DMS114 treated with DMSO at 0.1 percent for 48 hours (cell line): ENCODE results near the gene TRAPPC2.
"Not testable (repeated sequence)": the region's sequence is repeated elsewhere in the genome, so short reads cannot be mapped to it uniquely, and the experiment has no call there.

Source experiments
- DNase-seq: peaks from one replicate; lab custom pipeline; 2025; ENCODE audit not compliant: unreplicated experiment; lab: John Stamatoyannopoulos, UW

Gene TRAPPC2

GRCh38 chrX:13699183-13699826 lies 35.1 kb downstream of the TRAPPC2 start:
- no peak for DNase-seq

- DNase-seq, result no peak
Observed at GRCh38 chrX:13698432-13698831, 36.0 kb downstream of the TRAPPC2 start.

GRCh38 chrX:13697976-13698375 lies 36.4 kb downstream of the TRAPPC2 start:
- DNase-seq, result no peak

- DNase-seq, result no peak
Observed at GRCh38 chrX:13697455-13697854, 37.0 kb downstream of the TRAPPC2 start.

DNA sequence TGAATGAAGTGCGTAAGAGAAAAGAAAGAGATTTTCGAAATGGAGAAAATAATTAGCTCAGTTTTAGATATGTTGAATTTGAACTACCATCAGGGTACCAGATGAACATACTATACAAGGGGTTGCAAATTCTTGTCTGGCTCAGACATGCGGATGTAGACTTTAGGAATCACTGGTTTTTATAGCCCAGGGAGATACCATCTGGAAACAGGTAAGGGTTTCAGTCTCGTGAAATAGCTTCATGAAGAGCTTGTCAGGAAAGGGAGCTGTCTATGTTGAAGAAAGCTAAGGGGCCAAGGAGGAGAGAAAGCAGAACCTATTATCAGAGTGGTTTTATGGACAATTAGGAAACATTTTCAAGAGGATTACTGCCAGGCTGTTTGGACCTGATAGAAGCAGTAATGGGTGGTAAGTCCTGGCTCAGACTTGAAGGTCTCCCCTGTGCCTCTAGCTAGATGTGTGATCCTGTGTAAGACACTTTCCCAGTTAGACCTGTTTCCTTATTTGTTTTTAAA lies 38.8 kb downstream of the TRAPPC2 start:
- DNase-seq, result no peak

- no peak for DNase-seq
Observed at GRCh38 chrX:13694983-13695382, 39.4 kb downstream of the TRAPPC2 start.

- DNase-seq, result no peak
Observed at GRCh38 chrX:13694359-13694758, 40.1 kb downstream of the TRAPPC2 start.

DNA sequence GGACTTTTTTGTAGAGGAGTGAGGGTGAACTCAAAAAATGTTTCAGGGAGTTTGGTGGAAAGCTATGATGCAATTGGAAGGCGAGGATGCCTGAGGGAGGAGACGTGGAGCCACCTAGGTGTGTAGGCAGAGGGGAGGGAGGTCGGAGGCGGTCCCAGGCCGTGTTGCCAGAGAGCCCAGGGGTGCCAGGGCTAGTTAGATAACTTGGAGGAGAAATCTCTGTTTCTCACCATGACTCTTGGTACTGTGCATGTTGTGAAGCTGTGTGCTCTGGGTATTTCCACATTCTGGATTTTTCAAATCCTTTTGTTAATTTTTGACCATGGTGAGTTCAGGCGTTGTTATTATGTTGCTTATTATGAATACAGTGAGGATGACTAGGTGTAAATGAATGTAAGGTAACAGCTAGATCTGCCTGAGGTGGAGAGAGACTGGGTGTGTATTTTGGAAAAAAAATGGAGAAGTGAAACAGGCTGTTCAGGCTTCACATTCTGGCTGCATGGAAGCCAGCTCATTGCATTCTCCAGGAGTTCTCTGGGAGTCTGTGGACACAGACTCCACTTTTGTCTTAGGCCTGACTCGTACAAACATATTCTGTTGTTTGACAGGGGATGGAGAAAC lies 41.0 kb downstream of the TRAPPC2 start:
- DNase-seq, result no peak

- no peak for DNase-seq
Observed at GRCh38 chrX:13692771-13693231, 41.6 kb downstream of the TRAPPC2 start.

DNA sequence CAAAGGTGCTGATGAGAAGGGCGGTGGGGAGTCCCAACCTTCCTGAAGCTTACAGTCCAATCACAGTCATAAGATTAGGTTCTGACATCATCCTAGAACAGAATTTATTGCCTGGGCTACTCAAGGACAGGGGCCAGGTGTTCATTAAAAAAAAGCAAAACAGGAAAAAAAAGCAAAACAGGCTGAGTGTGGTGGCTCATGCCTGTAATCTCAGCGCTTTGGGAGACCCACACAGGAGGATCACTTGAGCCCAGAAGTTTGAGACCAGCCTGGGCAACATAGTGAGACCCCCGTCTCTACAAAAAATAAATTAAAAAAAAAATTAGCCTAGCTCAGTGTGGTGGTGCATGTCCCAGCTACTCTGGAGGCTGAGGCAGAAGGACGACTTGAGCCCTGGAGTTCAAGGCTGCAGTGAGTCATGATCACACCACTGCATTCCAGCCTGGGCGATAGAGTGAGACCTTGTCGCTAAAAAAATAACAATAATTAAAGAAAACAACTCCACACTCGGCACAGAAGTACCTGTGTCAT lies 42.5 kb downstream of the TRAPPC2 start:
- DNase-seq, result no peak

DNA sequence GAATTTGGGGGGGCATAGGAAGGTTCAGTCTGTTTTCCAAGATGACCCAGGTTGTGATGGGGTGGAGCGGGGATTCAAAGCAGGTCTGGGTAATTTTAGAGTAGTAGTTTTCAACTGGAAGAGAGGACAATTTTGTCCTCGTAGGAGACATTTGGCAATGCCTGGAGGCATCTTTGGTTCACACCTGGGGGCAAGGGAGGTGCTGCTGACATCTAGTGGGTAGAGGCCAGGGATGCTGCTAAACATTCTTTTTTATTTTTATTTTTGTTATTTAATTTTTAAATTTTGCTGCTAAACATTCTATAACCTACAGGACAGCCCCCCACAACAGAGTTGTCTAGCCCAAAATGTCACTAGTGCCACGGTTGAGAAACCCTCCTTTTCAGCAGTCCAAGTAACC lies 43.6 kb downstream of the TRAPPC2 start:
- no peak for DNase-seq

DNA sequence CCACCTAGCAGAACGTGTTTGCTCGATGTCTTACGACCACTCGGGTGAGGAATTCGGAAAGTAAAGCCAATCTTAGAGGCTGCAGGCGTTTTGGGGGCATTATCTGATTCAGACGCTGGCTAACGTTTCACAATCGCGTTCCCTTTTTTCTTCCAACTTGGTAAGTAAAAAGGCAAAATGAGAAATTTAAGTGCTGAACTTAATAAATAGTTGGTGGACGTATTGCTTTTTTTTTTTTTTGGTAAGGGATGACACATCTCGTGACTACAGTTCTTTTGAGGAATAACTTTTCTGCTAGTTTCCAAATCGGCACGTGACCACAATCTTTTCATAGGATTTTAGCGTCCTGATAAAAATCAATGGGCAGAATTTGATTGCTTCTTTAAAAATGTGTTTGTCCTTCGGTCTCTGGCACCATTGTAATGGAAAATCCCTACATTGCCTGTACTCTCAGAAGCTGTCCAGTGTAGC lies 44.6 kb downstream of the TRAPPC2 start:
- no peak for DNase-seq

- peak; percentile 44 for DNase-seq
Observed at GRCh38 chrX:13688958-13689740, 45.3 kb downstream of the TRAPPC2 start, which contains the start of gene RAB9A. RAB9A (plus strand) TSS chrX:13689128; CDS start chrX:13708747, 19,619 bp downstream.

DNA sequence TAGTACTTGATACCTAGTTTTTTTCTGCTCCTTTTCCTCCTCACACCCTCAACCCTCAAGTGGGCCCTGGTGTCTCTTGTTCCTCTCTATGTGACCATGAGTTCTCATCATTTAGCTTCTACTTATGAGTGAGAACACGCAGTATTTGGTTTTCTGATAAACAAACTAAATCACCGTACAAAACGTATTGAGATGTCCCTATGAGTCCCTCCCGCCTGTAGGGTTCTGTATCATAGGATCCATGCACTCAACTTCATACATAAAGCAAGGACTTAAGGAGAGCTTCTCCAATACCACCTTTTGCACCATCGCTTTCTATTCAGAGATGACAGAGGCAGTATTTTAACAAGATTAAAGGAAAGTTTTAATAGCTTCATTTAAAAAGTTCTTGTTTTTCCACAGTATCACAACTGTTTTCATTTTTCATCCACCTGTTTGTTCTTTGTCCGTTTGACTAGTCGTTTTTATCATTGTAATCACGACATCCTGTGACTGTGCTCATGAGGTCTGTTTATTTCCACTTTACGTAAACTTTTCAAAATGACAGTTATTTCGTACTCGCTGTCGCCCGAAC lies 45.9 kb downstream of the TRAPPC2 start:
- DNase-seq, result no peak

DNA sequence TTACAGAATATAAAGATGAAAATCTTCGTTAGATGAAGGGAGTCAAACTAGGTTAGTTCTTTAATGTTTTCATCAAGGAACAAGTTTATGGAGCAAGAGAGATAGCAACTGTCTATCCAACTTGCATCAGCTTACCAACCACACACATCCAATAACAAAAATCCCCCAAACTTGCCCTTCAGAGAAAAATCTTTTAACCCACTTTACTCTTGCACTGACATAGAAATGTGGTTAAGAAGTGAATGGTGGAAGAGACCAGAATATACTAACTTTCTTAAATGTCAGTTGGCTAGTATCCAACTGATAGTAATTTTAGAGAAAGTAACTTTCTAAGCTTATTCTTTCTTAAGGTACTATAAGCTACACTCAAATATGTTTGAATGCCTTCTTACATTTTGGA lies 47.2 kb downstream of the TRAPPC2 start:
- no peak for DNase-seq

GRCh38 chrX:13685126-13685763 lies 49.2 kb downstream of the TRAPPC2 start:
- no peak for DNase-seq

- DNase-seq, result no peak
Observed at GRCh38 chrX:13684361-13684760, 50.1 kb downstream of the TRAPPC2 start.

DNA sequence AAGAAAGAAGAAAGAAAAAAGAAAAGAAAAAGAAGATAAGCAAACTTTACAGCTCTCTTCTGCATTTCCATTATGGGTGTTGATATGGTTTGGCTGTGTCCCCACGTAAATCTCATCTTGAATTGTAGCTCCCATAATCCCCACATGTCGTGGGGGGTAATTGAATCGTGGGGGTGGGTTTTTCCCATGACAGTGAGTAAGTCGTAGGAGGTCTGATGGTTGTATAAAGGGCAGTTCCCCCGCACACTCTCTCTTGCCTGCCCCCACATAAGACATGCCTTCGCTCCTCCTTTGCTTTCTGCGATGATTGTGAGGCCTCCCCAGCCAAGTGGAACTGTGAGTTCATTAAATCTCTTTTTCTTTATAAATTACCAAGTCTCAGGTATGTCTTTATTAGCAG lies 52.8 kb downstream of the TRAPPC2 start:
- DNase-seq, result no peak

DNA sequence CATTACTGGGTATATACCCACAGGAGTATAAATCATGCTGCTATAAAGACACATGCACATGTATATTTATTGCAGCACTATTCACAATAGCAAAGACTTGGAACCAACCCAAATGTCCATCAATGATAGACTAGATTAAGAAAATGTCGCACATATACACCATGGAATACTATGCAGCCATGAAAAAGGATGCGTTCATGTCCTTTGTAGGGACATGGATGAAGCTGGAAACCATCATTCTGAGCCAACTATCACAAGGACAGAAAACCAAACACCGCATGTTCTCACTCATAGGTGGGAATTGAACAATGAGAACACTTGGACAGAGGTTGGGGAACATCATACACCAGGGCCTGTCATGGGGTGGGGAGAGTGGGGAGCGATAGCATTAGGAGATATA lies 54.7 kb downstream of the TRAPPC2 start:
- not testable (repeated sequence) for DNase-seq

- DNase-seq, result no peak
Observed at GRCh38 chrX:13676885-13677284, 57.5 kb downstream of the TRAPPC2 start.

DNA sequence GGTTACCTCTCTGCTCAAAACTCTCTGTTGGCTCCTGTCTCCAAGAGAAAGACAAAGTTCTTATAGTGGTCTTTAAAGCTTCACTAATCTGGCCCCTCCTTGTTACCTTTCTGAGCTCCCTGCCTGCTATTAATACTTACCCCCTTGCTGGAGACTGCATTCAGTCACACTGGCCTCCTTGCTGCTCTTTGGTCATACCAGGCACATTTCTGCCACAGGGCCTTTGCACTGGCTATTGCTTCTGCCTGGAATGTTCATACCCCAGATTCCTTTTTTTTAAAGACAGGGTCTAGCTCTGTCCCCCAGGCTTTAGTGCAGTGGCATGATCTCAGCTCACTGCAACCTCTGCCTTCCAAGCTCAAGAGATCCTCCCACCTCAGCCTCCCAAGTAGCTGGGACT lies 61.4 kb downstream of the TRAPPC2 start:
- no peak for DNase-seq
